ENCODE data around the gene PCP2.

DNA sequence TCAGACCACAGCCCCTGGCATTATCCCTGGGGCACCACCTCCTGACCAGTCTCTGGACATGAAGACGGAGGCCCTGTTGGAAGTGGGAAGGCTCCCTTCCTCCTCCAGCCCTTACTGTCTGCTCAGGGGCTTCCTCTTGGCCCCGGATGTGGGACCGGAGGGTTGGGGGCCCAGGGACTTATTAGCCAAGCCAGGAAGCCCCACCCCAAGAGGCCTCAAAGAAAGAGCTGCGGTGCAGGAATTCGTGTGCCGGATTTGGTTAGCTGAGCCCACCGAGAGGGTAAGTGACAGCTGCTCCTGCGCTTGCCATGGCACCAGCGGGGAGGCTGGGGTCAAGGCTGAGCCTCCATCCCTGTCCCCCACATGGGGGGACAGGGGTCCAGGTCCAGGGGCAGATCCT, 35.3 kb upstream of the PCP2 start, which contains the start of gene RETN:
- no peak for TF ChIP-seq POLR2A (IDR thresholded peaks at IDR 0.05; ENCODE audit: control extremely low read depth in 1 of 2, low read depth in 2 of 2, low read length in 2 of 2)
- TF ChIP-seq YY1 (IDR thresholded peaks at IDR 0.05; ENCODE audit: low read depth, low read length) = no peak
- TF ChIP-seq TCF12 (IDR thresholded peaks at IDR 0.05; ENCODE audit: low read depth, low read length) = no peak
- TF ChIP-seq SIN3A (conservative IDR thresholded peaks at IDR 0.05 in 1 of 2, IDR thresholded peaks at IDR 0.05 in 1 of 2; ENCODE audit: low read depth in 1 of 2, low read length in 2 of 2) = no peak
- TF ChIP-seq, protein P1, sequence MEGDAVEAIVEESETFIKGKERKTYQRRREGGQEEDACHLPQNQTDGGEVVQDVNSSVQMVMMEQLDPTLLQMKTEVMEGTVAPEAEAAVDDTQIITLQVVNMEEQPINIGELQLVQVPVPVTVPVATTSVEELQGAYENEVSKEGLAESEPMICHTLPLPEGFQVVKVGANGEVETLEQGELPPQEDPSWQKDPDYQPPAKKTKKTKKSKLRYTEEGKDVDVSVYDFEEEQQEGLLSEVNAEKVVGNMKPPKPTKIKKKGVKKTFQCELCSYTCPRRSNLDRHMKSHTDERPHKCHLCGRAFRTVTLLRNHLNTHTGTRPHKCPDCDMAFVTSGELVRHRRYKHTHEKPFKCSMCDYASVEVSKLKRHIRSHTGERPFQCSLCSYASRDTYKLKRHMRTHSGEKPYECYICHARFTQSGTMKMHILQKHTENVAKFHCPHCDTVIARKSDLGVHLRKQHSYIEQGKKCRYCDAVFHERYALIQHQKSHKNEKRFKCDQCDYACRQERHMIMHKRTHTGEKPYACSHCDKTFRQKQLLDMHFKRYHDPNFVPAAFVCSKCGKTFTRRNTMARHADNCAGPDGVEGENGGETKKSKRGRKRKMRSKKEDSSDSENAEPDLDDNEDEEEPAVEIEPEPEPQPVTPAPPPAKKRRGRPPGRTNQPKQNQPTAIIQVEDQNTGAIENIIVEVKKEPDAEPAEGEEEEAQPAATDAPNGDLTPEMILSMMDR (IDR thresholded peaks at IDR 0.05; ENCODE audit: control extremely low read depth in 1 of 3, insufficient read depth in 1 of 3, low read depth in 1 of 3, low read length in 3 of 3) = no peak
- no peak for TF ChIP-seq CREB1 (IDR thresholded peaks at IDR 0.05)
- no peak for TF ChIP-seq FOSL1 (IDR thresholded peaks at IDR 0.05; ENCODE audit: insufficient read depth, low read depth, low read length)
- no peak for TF ChIP-seq KDM1A (IDR thresholded peaks at IDR 0.05; ENCODE audit: borderline replicate concordance, low read length)
- TF ChIP-seq EZH2 (IDR thresholded peaks at IDR 0.05; ENCODE audit: low read depth, low read length, severe bottlenecking) = no peak
- TF ChIP-seq CHD2 (IDR thresholded peaks at IDR 0.05; ENCODE audit: low read length) = no peak
- no peak for TF ChIP-seq RFX5 (IDR thresholded peaks at IDR 0.05; ENCODE audit: borderline replicate concordance, low read depth, low read length)
